Brain pericyte (primary cell): ENCODE measurements around the gene SDCCAG8.
"Not testable (repeated sequence)": the region's sequence is repeated elsewhere in the genome, so short reads cannot be mapped to it uniquely, and the experiment has no call there.

Experiments used
- DNase-seq: peaks from one replicate; pipeline ENCODE4 v3.0.0-alpha.2; 2012; ENCODE audit warnings: low read depth, low spot score

Gene SDCCAG8

DNA sequence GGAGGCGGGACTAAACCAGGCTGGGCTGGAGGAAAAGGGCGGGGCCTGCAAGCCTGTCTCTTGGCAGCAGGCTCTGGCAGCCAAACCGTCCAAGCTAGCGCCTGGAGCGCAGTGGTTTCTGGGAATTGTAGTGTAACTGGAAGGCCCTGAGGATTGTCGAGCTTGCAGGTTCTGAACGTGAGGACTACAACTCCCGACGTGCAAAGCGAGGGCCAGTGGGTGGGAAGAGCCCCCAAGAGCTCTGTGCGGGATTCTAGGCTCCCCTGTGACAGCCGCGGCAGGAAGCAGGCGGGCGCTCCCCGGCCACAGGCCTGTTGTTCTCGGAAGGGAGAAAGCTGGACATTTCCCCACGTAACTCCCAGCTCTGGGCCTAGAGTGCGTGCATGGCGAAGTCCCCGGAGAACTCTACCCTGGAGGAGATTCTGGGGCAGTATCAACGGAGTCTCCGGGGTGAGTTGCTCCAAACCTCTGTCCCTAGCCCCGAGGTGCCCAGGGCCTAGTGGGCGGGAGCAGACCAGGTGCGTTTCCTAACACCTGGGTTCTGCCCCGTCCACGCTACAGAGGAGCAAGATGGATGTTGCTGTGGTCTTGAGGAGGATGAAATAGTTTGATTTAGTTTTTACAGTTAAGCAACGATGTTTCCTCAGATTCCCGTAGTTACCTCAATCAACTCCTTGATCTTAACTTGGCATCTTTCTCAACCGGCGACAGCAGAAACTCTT, at the start of gene SDCCAG8:
TSS of gene SDCCAG8 (plus strand) at position 251 of the 722 bp plus-strand sequence. CDS start at position 384, 133 bp downstream.
- peak; percentile 97 for DNase-seq

DNA sequence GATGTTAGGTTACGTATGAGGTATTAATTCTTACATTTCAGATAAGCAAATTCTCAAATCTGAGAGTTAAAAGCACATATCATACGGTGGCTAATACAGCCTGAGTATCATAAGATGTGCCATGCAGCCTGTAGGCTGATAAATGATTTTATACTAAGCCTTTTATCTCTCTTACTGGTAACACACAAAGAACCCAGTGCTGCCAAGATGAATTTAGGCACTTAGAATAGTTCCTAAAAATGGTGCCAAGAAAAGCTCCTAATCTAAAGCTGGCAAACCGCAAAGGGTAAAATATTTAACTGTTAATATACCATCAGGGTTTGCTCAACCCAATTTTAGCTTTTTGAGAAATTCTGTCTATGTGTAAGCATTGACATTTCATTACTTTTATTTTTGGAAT, 43.9 kb upstream of the SDCCAG8 start:
- not testable (repeated sequence) for DNase-seq

DNA sequence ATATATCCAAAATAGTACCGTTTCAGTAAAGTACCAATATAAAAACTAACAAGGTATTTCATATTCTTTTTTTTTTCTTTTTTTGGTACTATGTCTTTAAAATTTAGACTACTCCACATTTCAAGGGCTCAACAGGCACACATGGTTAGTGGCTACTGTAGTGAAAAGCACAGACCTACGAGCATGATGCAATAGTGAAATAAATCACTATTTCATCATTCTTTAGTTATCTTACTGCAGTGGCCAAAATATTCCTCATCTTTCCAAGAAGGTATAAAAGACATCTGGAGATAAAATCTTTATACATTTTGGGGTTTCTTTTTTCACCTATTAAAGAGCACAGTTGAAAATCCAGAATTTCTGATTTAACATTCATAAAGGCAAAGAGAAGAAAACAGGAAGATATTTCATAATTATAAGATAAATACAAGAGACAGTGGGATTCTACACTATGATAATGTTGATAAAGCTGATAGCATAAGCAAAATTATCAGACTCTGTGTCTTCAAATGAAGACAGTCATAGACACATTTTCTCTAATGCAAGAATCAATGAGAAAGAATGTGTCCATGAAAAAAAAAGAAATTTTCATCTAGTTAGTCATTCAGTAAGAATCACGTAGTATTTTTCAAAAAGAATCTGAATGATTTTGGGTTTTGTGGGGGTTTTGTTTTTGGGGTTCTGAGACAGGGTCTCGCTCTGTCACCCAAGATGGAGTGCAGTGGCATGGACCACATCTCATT, 42.6 kb upstream of the SDCCAG8 start:
- DNase-seq = no peak

DNA sequence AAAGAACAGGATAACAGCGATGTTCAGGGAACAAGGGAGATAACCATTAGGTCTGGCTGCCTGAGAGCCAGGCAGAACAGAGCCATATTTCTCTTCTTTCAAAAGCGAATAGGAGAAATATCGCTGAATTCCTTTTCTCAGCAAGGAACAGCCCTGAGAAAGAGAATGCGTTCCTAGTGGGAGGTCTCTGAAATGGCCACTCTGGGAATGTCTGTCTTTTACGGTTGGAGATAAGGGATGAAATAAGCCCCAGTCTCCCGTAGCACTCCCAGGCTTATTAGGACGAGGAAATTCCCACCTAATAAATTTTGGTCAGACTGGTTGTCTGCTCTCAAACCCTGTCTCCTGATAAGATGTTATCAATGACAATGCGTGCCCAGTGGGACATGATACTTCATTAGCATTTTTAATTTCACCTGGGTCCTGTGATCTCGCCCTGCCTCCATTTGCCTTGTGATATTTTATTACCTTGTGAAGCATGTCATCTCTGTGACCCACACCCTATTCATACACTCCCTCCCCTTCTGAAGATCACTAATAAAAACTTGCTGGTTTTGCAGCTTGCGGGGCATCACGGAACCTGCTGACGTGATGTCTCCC, 40.5 kb upstream of the SDCCAG8 start:
- not testable (repeated sequence) for DNase-seq

DNA sequence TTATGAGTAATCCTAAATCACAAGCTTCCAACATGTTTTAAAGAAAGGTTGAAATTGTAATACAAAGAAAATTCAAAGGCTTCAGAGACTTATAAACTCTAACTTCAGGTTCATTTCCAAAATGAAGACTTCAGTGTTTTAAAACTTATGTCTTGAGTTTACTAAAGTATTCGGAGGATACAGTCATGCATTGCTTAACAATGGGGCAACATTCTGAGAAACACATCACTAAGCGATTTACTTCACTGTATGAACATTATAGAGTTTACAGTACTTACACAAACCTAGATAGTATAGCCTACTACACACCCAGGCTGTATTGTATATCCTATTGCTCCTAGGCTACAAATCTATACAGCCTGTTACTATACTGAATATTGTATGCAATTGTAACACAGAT, 39.1 kb upstream of the SDCCAG8 start:
- DNase-seq = no peak

DNA sequence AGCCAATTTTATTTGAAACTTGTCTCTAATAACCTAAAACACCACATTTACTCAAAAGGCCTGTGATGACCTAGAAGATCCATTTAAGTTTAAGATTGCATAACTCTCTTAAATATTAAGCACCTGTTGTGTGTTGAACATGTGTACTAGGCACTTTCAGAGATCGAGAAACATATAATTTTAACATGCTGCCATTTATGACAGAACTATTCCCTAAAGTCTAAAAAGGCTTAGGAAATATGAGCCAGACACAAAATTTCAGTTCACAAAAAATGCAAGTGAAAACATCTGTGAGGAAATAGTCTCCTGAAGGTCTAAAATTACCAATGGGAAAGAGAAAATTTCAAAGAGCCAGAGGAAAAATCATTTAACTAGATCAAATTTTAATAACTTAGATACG, 38.5 kb upstream of the SDCCAG8 start:
- DNase-seq = no peak

DNA sequence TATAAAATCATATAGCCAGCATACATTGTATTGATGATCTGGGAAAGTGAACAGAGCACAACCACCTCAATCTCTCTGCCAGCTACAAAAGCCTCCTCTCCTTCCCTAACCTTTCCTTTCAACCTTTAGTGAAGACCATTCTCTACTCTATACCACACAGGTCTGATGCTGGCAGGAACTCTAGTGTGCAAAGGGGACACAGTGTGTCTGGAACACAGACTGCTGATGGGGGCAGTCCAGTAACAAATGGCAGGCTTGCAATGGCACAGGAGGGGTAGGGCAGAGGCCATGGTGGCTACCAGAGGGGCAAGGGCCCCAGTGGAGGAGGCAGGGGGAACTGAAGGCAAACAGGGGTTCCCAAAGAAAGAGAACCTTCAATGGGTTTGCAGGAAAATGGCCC, 37.8 kb upstream of the SDCCAG8 start:
- no peak for DNase-seq

DNA sequence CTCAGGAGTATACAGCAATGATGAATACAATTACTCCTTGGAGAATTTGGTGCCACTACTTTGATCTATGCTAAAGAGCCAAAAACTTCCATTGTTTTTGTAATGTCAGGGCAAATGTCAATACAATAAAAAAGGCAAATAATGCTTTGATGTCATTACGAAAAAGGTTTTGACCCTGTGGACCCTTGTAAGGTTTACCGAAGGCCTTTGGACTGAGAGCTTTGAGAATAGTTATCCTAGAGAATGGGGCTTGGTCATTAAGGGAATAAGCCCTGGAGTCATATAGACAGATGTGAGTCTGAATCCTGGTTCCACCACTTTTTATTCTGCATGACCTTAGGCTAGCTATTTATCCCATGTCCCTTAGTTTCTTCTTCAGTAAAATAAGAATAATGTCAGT, 28.2 kb upstream of the SDCCAG8 start:
- no peak for DNase-seq

DNA sequence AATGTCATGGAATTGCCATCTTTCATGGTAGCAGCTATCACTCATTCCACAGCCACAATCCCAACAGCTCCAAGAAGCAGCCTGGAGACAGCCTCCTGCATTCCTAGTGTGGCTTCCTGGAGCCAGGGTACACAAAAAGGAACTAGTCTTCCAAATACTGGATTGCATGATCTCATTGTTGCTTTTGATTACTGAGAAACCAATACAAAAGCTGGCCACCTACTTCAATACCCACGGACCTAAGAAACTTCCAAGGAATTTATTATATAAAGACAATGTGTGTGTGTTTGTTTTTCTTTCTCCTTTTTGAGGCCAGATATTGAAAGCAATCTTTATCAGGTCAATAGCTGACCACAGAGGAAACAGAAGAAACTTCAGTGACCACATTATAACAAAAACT, 26.3 kb upstream of the SDCCAG8 start:
- DNase-seq = no peak

DNA sequence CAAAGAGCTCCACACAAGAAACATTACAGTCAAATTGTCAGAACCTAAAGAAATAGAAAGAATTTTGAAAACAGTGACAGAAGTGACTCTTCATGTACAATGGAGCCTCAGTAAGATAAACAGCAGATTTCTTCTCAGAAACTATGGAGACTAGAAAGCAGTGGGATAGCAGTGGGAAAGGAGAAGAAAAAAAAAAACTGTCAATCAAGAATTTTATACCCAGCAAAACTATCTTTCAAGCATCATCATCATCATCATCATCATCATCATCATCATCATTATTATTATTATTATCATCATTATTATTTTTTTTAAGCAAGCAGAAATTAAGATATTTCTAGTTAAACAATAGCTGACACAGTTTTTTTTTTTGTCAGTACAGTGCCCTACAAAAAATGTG, 24.9 kb upstream of the SDCCAG8 start:
- DNase-seq = no peak

DNA sequence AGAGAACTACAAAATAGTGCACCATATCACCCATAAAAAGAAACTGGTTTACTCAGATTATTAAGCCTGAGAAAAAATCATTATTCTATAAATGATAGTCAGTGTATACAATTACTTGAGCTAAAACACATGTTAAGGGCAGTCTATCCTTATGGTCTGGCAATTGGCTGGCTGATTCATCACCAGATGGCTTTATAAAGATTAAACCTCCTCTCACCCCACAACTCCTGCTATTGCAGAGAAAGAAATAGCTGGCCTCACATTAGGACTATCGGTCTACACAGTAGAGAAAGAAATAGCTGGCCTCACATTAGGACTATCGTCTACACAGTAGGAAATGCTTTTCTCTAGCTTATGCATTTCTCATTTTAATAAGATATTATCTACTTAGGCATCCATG, 21.9 kb upstream of the SDCCAG8 start:
- no peak for DNase-seq

DNA sequence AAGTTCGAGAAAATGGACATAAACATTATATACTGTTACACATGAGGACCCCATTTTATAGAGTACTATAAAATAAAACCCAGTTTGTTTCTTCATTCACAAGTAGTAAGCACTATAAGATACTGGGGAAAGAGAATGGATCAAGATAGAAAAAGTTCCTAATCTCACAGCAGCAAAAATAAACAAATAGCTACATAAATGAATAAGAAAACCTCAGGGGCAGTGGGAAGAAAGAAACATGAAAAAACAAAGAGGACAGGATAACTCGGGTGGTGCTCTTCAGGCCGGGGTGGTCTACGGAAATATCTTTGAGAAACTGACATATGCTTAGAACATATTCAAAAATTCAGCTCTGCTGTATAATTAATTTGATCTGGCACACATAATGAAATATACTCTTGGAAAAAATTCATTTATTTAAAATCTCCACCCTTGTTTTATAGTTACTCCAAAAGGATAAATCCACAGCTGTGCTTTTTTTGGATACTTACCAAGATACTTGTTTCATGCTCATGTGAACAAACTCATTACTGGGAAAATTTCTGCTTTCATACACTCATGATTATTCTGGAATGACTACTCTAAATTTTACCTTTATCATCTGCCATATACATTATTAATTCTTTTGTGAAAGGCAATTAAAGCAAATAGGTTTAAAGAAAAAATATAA, 20.7 kb upstream of the SDCCAG8 start:
- DNase-seq = no peak

DNA sequence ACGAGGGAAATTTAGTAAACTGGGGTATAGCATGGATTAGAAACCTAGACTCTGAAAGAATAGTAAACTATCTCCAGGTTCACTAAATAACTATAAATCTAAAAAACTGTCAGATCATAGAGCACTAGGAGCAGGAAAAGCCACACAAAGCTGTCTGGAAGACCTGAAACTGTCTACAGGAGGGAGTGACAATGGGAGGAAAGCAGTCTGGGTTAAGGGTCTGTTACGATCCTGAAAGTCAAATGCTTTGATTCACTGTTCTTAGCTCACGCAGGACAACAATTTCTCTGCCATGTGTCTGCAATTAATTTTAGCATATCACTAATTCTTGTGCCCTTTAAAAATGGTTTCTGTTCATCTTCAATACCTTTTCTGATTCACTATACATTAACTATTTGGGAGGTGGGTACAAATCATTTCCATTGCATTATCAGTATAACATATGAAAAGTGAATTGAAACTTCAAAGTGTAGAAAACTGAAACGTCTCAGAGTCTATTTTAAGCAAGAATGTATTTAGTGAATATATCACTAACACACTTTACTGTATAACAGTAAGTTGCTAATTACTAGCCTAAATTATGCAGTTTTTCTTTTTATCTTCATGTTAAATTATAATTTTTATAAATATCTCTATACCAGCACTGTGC, 19.1 kb upstream of the SDCCAG8 start:
- no peak for DNase-seq

DNA sequence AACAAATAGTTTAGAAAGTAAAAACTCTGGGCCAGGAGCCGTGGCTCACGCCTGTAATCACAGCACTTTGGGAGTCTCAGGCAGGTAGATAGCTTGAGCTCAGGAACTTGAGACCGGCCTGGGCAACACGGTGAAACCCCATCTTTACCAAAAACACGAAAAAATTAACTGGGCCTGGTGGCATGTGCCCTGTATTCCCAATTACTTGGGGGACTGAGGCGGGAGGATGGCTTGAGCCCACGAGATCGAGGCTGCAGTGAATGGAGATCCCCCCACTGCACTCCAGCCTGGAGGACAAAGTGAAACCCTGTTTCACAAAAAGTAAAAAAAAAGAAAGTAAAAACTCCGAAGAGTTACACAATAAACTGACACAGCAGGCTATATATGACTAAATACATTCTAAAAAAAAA, 11.4 kb upstream of the SDCCAG8 start:
- no peak for DNase-seq

DNA sequence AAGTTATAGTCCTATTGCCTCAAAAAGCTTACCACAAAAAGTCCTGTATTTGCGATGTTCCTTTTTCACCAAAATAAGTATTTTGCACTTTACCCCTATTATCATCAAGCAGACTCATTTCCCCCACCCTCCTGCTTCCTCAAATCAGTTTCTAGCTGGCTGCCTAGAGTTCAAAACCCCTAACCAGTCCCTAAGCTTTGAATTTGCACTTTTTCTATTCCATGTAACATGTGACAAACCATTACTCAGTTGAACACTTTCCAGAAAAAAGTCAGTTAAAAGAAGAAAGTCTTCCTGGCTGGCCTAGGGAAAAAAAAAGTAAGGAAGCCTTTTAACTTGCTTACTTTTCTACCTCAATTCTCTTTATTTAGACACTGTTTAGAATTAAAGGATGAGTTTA, 8.9 kb upstream of the SDCCAG8 start:
- no peak for DNase-seq

DNA sequence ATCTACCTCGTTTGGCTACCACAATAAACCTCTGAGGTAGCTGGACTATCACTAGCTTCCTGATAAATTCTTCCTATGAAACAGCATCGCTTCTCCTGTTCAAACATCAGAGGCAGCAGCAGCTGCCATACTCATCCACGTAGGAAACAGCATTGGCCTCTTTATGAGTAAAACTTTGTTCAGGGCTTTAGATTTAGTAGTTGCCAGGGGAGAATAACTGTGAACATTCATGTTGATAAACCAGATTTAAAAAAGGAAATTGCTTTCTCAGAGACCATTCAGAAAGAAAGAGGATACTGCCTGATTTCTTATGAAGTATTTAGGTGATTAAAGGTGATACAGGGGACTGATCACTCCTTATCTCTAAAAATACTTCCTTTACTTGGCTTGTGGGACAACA, 7.9 kb upstream of the SDCCAG8 start:
- no peak for DNase-seq

DNA sequence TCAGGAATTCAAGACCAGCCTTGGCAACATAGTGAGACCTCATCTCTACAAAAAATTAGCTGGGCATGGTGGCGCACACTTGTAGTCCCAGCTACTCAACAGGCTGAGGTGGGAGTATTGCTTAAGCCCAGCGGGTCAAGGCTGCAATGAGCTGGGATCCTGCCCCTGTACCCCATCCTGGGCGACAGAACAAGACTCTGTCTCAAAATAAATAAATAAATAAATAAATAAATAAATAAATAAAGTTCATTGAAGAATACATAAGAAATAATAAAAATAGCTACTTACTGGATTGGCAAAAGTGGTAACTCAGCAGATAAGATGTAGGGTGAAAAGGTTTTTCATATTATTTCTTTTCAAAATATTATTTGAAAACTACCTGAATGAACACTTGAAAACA, 6.6 kb upstream of the SDCCAG8 start:
- DNase-seq = no peak

DNA sequence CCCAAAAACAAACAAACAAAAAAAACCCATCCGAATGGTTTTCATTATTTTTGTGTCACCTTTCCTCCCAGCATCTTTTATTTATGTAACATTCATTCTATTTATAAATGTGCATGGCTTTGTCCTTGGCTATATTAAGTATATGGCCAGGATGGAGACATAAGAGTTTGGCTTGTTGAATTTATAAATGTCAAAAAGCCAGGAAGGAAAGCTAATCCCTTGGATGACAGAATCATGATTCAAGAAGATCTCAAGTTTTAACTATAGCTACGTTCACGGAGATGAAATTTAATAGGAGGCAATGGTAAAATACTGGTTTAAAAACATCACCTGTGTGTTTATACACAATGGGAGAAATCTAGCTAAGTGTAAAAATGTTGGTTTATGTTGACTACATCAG, 5.7 kb upstream of the SDCCAG8 start:
- no peak for DNase-seq

DNA sequence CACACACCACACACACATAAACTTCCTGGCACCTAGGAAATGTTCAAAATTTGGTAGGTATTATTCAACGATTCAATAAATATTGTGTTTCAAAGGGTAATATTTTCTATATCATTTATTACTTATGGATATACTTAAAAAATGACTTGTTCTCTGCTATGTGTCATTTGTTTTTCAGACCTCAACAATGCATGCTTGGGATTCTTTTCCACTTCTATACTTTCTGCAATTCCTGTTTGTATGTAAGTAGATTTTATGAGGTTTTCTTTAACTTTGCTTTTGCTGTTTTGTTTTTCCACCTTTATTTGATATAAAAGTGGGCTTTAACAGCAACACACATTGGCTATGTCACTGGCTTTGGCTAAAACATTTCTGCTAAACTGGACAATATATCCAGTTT, 4.3 kb upstream of the SDCCAG8 start:
- DNase-seq = no peak

DNA sequence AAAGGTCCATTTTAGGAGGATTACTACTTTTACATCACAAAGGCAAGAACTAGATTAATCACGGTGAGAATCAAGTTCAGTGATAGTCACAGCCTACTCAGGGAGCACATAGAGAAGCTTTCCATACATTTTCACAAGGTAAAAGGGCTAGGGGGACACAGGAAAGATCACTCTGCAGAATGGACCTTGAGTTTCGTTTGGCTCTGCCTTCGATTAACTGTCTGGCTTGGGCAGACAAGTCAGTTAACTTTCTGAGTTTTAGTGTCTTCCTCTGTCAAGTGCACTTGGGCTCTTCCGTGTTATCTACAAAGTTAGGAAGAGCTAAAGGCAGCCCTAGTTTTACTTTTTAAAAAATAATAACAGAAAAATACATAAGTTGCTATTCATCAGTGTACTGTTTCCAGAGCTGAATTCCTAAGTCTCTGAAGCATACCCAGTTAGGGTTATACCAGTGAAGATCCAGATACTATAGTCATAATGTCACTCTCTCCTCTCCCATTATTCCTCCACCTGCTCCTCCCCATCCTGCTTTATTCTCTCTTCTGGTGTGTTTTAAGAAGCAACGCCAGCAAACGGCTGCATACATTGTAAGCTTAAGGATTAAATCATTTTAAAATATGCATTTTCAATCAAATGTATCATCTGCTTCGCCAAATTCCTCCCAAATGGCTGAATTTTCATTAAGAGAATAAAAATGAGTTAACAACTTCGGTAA, 2.5 kb upstream of the SDCCAG8 start:
- no peak for DNase-seq

DNA sequence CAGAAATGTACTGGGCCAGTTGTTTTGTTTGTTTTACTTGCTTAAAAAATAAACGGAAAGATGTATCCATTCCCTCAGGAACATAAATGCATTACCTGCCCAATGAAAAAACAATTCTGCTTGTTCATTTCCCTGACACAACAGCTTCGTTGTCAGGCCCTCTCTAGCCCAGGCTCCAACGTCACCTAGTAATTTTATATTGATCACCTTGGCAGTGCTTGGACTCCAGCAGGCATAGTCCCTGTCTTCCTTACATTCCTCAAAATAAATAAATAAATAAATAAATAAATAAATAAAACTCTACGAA, 2.0 kb upstream of the SDCCAG8 start:
- no peak for DNase-seq
